LNCaP clone FGC (cell line): ENCODE data around the gene TTC21A.

Experiments used
- DNase-seq: peaks from one replicate; pipeline ENCODE4 v3.0.0-alpha.2; 2011; ENCODE audit warnings: low read depth
- H3K4me3 ChIP-seq: 2 replicates; pipeline ENCODE4 v1.5.1; 2011; ENCODE audit warnings: mild to moderate bottlenecking, low read depth, low read length, control low read depth
- TF ChIP-seq, protein P1 (sequence below): IDR thresholded peaks from 2 replicates; pipeline ENCODE4 v1.5.1; 2012; ENCODE audit warnings: mild to moderate bottlenecking; ENCODE audit not compliant: control insufficient read depth, insufficient read depth; ENCODE audit errors: extremely low read depth

TTC21A gene

DNA sequence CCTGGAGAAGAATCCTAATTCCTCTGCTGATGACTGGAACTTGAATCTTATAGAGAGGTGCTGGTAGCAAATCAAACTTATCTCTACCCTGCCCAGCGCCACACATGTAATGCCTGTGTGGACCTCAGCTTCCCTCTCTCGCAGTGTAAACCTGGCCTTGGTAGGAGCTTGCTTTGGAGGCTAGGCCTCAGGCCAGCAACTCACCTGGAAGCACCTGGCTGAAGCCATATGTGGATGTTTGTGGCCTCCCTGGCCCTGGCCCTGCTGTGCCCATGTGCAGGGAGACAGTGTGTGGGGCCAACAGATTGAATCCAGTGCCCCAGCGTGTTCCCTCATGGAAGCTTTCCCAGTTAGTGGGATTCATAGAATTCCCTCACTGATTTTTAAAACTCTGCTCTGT, 8.4 kb downstream of the TTC21A start:
- no peak for DNase-seq
- TF ChIP-seq, protein P1, sequence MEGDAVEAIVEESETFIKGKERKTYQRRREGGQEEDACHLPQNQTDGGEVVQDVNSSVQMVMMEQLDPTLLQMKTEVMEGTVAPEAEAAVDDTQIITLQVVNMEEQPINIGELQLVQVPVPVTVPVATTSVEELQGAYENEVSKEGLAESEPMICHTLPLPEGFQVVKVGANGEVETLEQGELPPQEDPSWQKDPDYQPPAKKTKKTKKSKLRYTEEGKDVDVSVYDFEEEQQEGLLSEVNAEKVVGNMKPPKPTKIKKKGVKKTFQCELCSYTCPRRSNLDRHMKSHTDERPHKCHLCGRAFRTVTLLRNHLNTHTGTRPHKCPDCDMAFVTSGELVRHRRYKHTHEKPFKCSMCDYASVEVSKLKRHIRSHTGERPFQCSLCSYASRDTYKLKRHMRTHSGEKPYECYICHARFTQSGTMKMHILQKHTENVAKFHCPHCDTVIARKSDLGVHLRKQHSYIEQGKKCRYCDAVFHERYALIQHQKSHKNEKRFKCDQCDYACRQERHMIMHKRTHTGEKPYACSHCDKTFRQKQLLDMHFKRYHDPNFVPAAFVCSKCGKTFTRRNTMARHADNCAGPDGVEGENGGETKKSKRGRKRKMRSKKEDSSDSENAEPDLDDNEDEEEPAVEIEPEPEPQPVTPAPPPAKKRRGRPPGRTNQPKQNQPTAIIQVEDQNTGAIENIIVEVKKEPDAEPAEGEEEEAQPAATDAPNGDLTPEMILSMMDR: no peak
- H3K4me3 ChIP-seq: no peak overlapping the region

DNA sequence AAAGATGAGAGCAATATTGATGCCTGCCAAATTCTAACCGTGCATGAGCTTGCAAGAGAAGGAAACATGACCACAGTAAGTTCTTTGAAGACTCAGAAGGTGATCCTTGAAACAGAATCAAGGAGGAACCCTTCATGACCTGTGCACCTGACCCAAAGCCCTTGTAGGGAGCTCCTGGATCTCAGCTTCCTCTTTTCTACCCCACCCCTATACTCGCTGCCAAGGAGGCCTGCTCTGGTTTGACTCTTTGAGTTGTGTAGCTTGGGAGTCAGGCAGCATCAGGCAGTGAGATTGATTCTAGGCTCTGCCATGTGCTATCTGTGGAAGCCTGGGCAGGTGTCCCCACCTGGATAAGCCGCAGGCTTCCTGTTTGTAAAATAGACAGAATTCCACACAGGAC, 10.6 kb downstream of the TTC21A start:
- TF ChIP-seq, protein P1: no peak
- no peak for DNase-seq
- H3K4me3 ChIP-seq: no peak overlapping the region

DNA sequence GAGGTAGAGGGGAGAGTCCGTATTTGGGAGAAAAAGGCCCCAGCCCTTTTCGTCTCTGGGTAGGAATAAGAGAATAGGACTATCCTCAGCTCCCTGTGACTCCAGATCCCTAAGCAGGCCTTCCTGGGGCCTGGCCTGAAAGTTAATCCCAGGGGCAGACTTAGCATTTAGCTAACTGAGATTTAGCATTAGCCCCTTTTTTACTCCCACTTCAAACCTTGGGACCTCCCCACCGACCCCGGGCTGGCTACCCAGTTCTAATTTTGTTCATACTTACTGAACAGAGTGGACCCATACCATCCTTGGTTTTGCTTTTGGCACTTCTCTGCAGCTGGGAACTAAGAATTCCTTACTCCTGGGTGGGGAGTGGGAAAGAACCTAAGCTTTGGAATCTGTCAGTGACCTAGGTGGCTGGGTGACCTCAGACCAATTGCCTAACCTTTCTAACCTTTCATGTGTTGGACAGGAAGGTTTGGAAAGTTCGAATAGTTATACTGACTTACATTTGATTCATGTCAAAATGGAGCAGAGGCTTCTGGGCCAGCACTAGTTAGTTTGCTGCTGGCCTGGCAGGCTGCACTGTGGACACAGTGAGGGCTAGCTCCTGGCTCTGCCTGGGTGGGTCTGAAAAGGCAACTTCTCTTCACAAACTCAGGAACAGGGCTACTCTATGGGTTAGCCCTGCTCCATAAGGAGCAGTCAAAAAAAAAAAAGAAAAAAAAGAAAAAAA, 11.6 kb downstream of the TTC21A start:
- DNase-seq: no peak
- TF ChIP-seq, protein P1: no peak
- H3K4me3 ChIP-seq: no peak overlapping the region

DNA sequence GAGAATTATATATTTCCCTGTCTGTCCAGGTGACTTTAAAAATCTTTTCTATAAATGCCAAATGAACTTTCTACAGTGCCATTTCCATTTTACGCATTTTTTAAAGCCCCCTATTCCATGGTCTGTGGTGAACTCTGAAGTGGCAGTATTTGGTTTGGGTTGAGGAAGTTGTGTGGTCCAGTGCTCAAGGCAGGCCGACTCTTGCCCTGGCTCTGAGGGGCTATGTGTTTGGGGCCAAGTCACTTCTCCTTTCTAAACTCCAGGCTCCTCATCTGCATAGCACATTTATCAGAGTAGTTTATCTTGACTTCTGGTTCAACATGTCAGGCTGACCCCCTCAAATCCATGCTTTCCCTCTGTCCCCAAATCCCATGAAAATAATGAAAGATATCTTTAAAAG, 14.1 kb downstream of the TTC21A start:
- H3K4me3 ChIP-seq: no peak overlapping the region
- no peak for DNase-seq

DNA sequence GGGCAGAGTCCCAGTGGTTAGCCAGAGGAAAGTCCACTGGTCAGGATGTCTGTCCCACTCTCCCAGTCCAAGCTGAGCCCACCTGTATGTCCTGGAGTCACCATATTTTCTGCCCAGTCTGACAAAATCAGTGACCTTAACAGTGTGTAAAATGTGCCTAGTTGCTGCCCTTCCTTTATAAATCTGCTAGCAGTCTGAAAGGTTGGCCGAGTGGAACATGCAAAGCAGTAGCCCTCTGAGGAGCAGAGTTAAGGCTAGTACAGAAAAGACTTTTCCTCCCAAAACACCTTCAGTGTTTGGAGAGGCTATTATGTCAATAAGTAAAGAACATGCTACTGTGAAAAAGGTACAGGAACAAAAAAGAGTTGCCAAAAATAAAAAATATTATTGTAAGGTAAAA, 15.3 kb downstream of the TTC21A start:
- no peak overlapping the region for H3K4me3 ChIP-seq
- TF ChIP-seq, protein P1: no peak
- DNase-seq: no peak

More for the DNA sequence above, 14.1 kb downstream of the TTC21A start:
- TF ChIP-seq, protein P1: no peak

DNA sequence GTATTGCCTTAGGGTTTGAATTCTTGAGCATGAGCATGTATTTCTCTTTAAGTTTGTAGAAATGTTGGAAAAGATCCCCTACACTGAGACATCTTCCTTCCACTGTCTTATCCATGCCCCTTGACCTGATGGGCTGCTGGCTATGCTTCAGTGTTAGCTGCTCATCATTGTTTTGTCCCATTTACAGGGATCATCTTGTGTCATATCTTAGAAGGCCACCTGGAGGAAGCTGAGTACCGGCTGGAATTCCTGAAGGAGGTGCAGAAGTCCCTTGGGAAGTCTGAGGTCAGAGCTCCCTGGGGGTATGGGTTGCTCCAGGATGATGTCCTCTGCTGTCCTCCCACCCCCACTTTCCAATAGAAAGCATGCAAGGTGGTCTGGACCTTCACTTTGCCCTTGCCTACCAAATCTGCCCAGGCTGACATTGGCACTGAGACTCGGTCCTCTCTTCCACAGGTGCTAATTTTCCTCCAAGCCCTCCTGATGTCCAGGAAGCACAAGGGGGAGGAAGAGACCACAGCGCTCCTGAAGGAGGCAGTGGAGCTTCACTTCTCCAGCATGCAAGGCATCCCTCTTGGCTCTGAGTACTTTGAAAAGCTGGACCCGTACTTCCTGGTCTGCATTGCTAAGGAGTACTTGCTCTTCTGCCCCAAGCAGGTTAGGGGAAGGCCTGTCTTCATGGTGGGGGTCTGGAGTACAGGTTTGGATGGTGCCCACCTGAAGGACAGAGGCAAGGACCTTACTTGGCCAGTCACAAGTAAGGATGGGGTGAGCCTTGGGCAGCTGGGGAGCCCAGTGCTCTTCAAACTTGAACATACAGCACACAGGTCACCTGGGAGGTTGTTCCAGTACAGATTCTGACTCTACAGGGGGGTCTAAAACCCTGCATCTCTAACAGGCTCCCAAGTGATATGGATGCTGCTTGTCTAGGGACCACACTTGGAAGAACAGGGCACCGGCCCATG, 17.7 kb downstream of the TTC21A start:
- DNase-seq: no peak
- H3K4me3 ChIP-seq: no peak overlapping the region
- TF ChIP-seq, protein P1: peak; percentile 53
